Heart left ventricle (tissue), 16 donors: ENCODE results near the gene CLK3. TPM values are rescaled to one million over a fixed set of nuclear protein-coding genes. Genes with fewer than 3 reads are reported as not detected.

Experiments used
- ATAC-seq, 4 donors: fragments of 200-7000 bp; cut with Tn5 transposase; one replicate each; pipeline ENCODE4 v1.9.1; 2020 to 2022; ENCODE audit warnings: moderate library complexity in 4 of 4, mild to moderate bottlenecking in 3 of 4, moderate number of reproducible peaks in 1 of 4
- DNase-seq, 5 donors: peaks; one replicate each; pipeline ENCODE4 v3.0.0-alpha.2; 2020
- H3K27ac ChIP-seq, 12 donors: fragments of 200-600 bp; sonication (generic) in 4 of 12; one replicate each; pipeline versions ENCODE4 v1.5.0 to v1.8.0; 2016 to 2022; ENCODE audit warnings: mild to moderate bottlenecking in 2 of 12
- H3K27me3 ChIP-seq, 9 donors: fragments of 200-600 bp; sonication (generic) in 2 of 9; one replicate each; pipeline versions ENCODE4 v1.5.1 to v1.8.0; 2016 to 2022; ENCODE audit warnings: mild to moderate bottlenecking in 3 of 9
- H3K36me3 ChIP-seq, 9 donors: fragments of 200-600 bp; sonication (generic) in 2 of 9; one replicate each; pipeline versions ENCODE4 v1.5.0 to v1.8.0; 2018 to 2022; ENCODE audit warnings: mild to moderate bottlenecking in 2 of 9
- H3K4me1 ChIP-seq, 12 donors: fragments of 200-600 bp; sonication (generic) in 4 of 12; one replicate each; pipeline versions ENCODE4 v1.5.0 to v1.8.0; 2016 to 2022; ENCODE audit warnings: mild to moderate bottlenecking in 3 of 12
- H3K4me3 ChIP-seq, 12 donors: fragments of 200-600 bp; sonication (generic) in 4 of 12; one replicate each; pipeline versions ENCODE4 v1.5.0 to v1.8.0; 2017 to 2022; ENCODE audit warnings: mild to moderate bottlenecking in 9 of 12, moderate library complexity in 4 of 12
- H3K9me3 ChIP-seq, 12 donors: fragments of 200-600 bp; sonication (generic) in 4 of 12; one replicate each; pipeline versions ENCODE4 v1.5.0 to v1.8.0; 2016 to 2022; ENCODE audit warnings: mild to moderate bottlenecking in 1 of 12
- CTCF ChIP-seq, 12 donors: fragments of 200-600 bp; sonication (generic) in 4 of 12; IDR thresholded peaks; one replicate each; pipeline versions ENCODE4 v1.5.0 to v1.8.0; 2018 to 2022; ENCODE audit warnings: antibody characterized with exemption in 12 of 12, mild to moderate bottlenecking in 5 of 12
- POLR2A ChIP-seq, 2 donors: fragments of 450-650 bp; IDR thresholded peaks; one replicate each; pipeline ENCODE4 v1.6.1; 2017; ENCODE audit warnings: antibody characterized with exemption in 2 of 2, mild to moderate bottlenecking in 2 of 2, moderate library complexity in 2 of 2
- WGBS, 4 donors: extraction: QIAGEN DNeasy Blood & Tissue Kit in 2 of 4; methylation state at CpG; one replicate each; pipeline versions ENCODE4 v1.1.5 to v1.1.7; 2013 to 2018; 5-methylcytosine and 5-hydroxymethylcytosine counted together
- intact Hi-C, 10 donors: fragments of 100-400 bp; cut with DNase I; formaldehyde crosslinking; loops; one replicate each; pipeline versions ENCODE4 v1.11.1 to v1.14.2; 2022
- polyA plus RNA-seq, 2 donors: library from polyadenylated mRNA; stranded (reverse); fragments of 200-250 nt; gene quantifications; one replicate each; pipeline ENCODE4 v1.2.3, GENCODE V29; 2013
- total RNA-seq, 9 donors: library from RNA; depleted of rRNA in 2 of 9; stranded (reverse); fragments of >200 nt in 2 of 9; fragmentation: NEBNext Ultra II Directional in 3 of 9; extraction: Animal tissue kit (Norgen Biotek cat#: 25700) in 3 of 9; gene quantifications; one replicate each; pipeline versions ENCODE4 v1.1.0 to v1.2.4, GENCODE V29; 2016 to 2023
- donor health status: ischemic (EF 13 %, LVEDD 7.1; RV severe dilation, severe dysfunction).
- donor health status: healthy with polysubstance abuse.
- donor health status: DM: no; HTN: yes; CAD: no.
- donor health status: DM: no; HTN: no; CAD: no.
- donor health status: ischemic (EF 25% LVEDD 6.9; RV normal size, moderate dysfunction).
- donor health status: ischemic (EF 25% LVEDD 5.7; RV mildly dilated, moderate dysfunction).
- donor health status: healthy.
- donor health status: DM: yes; HTN: yes; CAD: no.
- donor health status: ischemic (EF 35%, LVEDD 5.7; RV mildly dilated, moderate dysfunction).
- donor health status: nonischemic (EF 11% LVEDD 7.7; RV severe dilation, severe dysfunction).
- donor health status: DM: yes; HTN: yes; CAD: no.
- donor health status: PGD.
- donor health status: ischemic (EF 29% LVEDD 5.4; RV normal size, mild dysfunction).
- donor health status: nonischemic (EF 23%, LVEDD 6.1; RV moderate dilation, normal function).

Gene CLK3
- total and polyA plus RNA-seq, 11 donors: 31.0 to 75.9 (median 48.5) TPM

DNA sequence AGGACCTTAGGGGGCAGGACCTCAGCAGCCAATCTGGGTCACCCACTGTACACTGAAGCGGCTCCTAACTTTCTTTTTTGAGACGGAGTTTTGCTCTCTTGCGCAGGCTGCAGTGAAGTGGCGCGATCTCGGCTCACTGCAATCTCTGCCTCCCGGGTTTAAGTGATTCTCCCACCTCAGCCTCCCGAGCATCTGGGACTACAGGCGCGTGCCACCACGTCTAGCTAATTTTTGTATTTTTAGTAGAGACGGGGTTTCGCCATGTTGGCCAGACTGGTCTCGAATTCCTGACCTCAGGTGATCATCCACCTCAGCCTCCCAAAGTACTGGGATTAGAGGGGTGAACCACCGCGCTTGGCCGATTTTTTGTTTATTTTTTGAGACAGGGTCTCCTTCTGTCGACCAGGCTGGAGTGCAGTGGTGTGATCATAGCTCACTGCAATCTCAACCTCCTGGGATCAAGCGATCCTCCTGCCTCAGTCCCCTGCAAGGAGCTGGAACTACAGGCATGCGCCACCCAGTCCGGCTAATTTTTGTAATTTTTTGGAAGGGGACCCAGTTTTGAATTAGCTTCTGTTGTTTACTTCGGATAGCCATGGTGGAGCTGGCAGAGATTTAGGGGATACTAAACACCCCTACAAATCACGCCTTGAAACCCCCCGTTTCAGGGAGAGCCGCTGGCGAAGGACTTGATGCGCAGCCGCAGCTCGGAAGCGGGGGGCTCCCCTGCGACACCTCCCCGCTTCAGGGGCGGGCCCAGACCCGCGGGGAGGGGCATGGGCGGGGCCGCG, 1.5 kb upstream of the CLK3 start:
- no peak for DNase-seq
- Histone ChIP-seq H3K27me3 (no peaks in the 10 kb centered on the region), H3K9me3 (no peaks in the 10 kb centered on the region), H3K27ac (peak overlapping the region; percentile 92 to 100 (median 97)), H3K4me1 (peaks cover 3 to 68% (median 46%) of the 10 kb centered on the region in 12 donors), H3K4me3 (peak overlapping the region; percentile 68 to 100 (median 92)), H3K36me3 (peaks cover 0 to 19% (median 2%) of the 10 kb centered on the region in 9 donors)
- no peak for TF ChIP-seq CTCF (IDR thresholded peaks at IDR 0.05)
- TF ChIP-seq POLR2A (IDR thresholded peaks at IDR 0.05): peak in 1 of 2 donors; percentile 53
- intact Hi-C loops: loop anchor here in 8 of 10 donors (2.0 to 10.0 kb wide), 6 partner anchors 15 to 149 kb away; partner anchors contain the start of genes ARID3B (in 3 of the 8) and UBL7 (in 3 of the 8)
- ATAC-seq: no peak
- 33 to 57% (median 42%) methylated on average over 24 to 38 of the region's 38 CpGs for WGBS, 4 donors

DNA sequence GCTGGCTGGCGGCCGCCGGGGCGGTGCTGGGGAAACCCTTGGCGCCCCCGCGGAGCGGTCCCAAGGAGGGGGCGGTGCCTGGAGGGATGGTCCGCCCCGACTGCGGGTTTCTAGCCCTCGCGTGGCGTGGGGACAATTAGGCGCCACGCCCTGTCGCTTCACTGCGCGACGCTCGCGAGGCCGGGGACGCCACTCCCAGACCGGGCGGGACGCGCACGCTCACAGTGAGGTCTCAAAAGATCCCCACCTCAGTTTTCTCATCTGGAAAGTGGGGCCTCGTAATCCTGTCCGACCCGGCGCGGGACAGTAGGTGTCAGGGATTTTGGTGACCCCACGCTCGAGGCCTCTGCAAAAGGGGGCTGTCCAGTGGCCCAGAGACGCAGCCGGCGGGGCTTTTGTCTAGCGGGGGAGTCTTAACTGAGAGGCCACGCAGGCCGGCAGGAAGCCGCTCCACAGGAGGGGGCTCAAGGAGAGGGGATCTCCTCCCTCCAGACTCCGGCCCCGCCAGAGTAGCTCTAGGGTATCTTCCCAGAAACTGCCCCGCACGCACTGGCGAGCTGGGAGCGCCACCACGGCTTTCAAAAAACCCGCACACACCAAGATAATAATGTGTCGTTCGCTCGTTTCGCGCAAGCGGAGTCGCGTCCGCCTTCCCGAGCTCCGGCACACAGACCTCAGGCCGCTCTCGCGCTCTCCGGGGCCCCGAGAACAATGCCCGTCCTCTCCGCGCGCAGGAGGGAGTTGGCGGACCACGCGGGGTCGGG, 710 bp upstream of the CLK3 start:
- intact Hi-C loops: loop anchor here (1.0 to 10.0 kb wide), 9 partner anchors 16 to 227 kb away; partner anchors contain the start of genes UBL7 (in 7 of the 10), ARID3B (in 6 of the 10) and ULK3 (in 1 of the 10)
- no peaks in the 10 kb centered on the region for H3K9me3 ChIP-seq
- DNase-seq (peak; percentile 88 to 93 (median 90)), ATAC-seq (peak; percentile 47 to 77 (median 66))
- 0 to 1% (median 0%) methylated on average over 32 to 76 of the region's 76 CpGs for WGBS, 4 donors
- peaks cover 3 to 70% (median 43%) of the 10 kb centered on the region in 12 donors for H3K4me1 ChIP-seq
- H3K27ac ChIP-seq: peak overlapping the region; percentile 92 to 100 (median 97)
- H3K27me3 ChIP-seq: no peaks in the 10 kb centered on the region
- H3K4me3 ChIP-seq: peak overlapping the region; percentile 68 to 100 (median 92)
- H3K36me3 ChIP-seq: peaks cover 0 to 27% (median 10%) of the 10 kb centered on the region in 9 donors
- TF ChIP-seq CTCF (IDR thresholded peaks at IDR 0.05) (no peak), POLR2A (IDR thresholded peaks at IDR 0.05) (peak in 1 of 2 donors; percentile 15)

DNA sequence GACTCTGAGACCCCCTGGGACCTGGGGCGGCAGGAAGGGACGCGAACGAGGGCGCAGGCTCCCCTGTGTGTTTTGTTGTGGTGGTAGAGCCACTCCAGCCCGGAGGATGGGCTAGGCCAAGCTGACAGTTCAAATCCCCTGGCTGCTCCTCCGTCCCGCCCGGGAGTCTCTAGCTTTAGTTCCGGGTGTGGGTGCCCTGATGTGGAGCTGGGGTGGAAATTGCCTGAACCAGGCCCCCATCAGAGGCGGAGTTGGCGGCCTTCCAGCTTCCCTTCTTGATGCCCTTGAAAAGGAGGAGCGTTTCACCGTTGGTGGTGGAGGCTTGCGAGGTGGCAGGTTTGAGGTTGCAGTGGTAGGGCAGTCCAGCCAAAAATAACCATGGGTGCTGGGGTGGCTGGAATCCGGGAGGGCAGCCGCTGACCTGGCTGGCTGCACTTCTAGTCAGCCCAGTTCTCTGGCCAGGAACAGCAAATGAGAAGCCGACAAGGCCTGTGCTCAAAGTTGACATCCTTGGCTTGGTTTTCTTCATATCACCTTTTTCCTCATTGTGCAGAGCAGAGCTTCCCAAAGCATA, 817 bp downstream of the CLK3 start:
- ATAC-seq: peak; percentile 9 to 63 (median 33)
- no peaks in the 10 kb centered on the region for H3K27me3 ChIP-seq
- peak; percentile 82 to 93 (median 85) for DNase-seq
- intact Hi-C loops: loop anchor here in 8 of 10 donors (2.0 to 10.0 kb wide), 5 partner anchors 70 to 226 kb away; partner anchors contain the start of genes UBL7 (in 7 of the 8), ARID3B (in 2 of the 8) and ULK3 (in 1 of the 8)
- TF ChIP-seq CTCF (IDR thresholded peaks at IDR 0.05) (no peak), POLR2A (IDR thresholded peaks at IDR 0.05) (peak in 1 of 2 donors; percentile 17)
- H3K27ac ChIP-seq: peak overlapping the region; percentile 92 to 100 (median 97)
- 1 to 2% (median 1%) methylated on average over 12 to 18 of the region's 18 CpGs for WGBS, 4 donors
- H3K4me1 ChIP-seq: peaks cover 3 to 70% (median 40%) of the 10 kb centered on the region in 12 donors
- H3K4me3 ChIP-seq: peak overlapping the region; percentile 68 to 100 (median 92)
- no peaks in the 10 kb centered on the region for H3K9me3 ChIP-seq
- peaks cover 0 to 42% (median 25%) of the 10 kb centered on the region in 9 donors for H3K36me3 ChIP-seq
